GM23338 (cell line): Measurements from ENCODE around the gene PARVA. TPM values are rescaled to one million over a fixed set of nuclear protein-coding genes. Genes with fewer than 3 reads are reported as not detected.

Experiments used
- ATAC-seq: fragments of 200-7000 bp; cut with Tn5 transposase; 3 replicates; pipeline ENCODE4 v1.9.1; 2020
- DNase-seq: peaks from one replicate; pipeline ENCODE4 v3.0.0-alpha.2; 2015; ENCODE audit warnings: low spot score
- H2AFZ ChIP-seq: fragments of 200-600 bp; sonication (generic); 2 replicates; pipeline ENCODE4 v1.8.0; 2016; ENCODE audit warnings: antibody characterized with exemption, mild to moderate bottlenecking, moderate library complexity
- H3F3A ChIP-seq: fragments of 200-600 bp; sonication (generic); replicated peaks from 2 replicates; pipeline ENCODE4 v1.8.0; 2017; ENCODE audit warnings: antibody characterized with exemption, mixed run types, low read depth
- H3K27ac ChIP-seq: fragments of 200-600 bp; sonication (generic); 2 replicates; pipeline ENCODE4 v1.6.1; 2016; ENCODE audit warnings: low read depth
- H3K27me3 ChIP-seq: fragments of 200-600 bp; sonication (generic); 2 replicates; pipeline ENCODE4 v1.8.0; 2016; ENCODE audit warnings: mild to moderate bottlenecking, mixed run types, moderate library complexity; ENCODE audit not compliant: insufficient read depth
- H3K36me3 ChIP-seq: fragments of 200-600 bp; sonication (generic); 2 replicates; pipeline ENCODE4 v1.8.0; 2016; ENCODE audit warnings: mild to moderate bottlenecking; ENCODE audit not compliant: insufficient read depth
- H3K4me1 ChIP-seq: fragments of 200-600 bp; sonication (generic); 2 replicates; pipeline ENCODE4 v1.8.0; 2016; ENCODE audit warnings: mild to moderate bottlenecking, moderate library complexity; ENCODE audit not compliant: insufficient read depth
- H3K4me2 ChIP-seq: fragments of 200-600 bp; sonication (generic); 2 replicates; pipeline ENCODE4 v1.7.1; 2017; ENCODE audit warnings: mixed run types
- H3K4me3 ChIP-seq: fragments of 200-600 bp; sonication (generic); 2 replicates; pipeline ENCODE4 v1.6.1; 2016; ENCODE audit warnings: mixed run types
- H3K79me2 ChIP-seq: fragments of 200-600 bp; sonication (generic); replicated peaks from 2 replicates; pipeline ENCODE4 v1.8.0; 2017; ENCODE audit warnings: mild to moderate bottlenecking; ENCODE audit not compliant: insufficient read depth
- H3K9me2 ChIP-seq: fragments of 200-600 bp; sonication (generic); 2 replicates; pipeline ENCODE4 v1.8.0; 2017; ENCODE audit not compliant: insufficient read depth
- H4K20me1 ChIP-seq: fragments of 200-600 bp; sonication (generic); replicated peaks from 2 replicates; pipeline ENCODE4 v1.8.0; 2017; ENCODE audit warnings: mild to moderate bottlenecking; ENCODE audit not compliant: insufficient read depth
- H3K27ac Mint-ChIP-seq: 2 replicates; pipeline ENCODE4 v1.8.0; 2020; ENCODE audit warnings: inconsistent platforms, mild to moderate bottlenecking, moderate library complexity, mixed read lengths
- H3K27me3 Mint-ChIP-seq: 3 replicates; pipeline ENCODE4 v1.8.0; 2022; ENCODE audit warnings: low read depth, mild to moderate bottlenecking, moderate library complexity, mixed read lengths, inconsistent platforms; ENCODE audit not compliant: insufficient read depth, poor library complexity
- H3K36me3 Mint-ChIP-seq: 3 replicates; pipeline ENCODE4 v1.8.0; 2021; ENCODE audit warnings: low read depth, mild to moderate bottlenecking, inconsistent platforms, moderate library complexity, mixed read lengths
- H3K4me1 Mint-ChIP-seq: 3 replicates; pipeline ENCODE4 v1.8.0; 2020; ENCODE audit warnings: mild to moderate bottlenecking, inconsistent platforms, mixed read lengths
- H3K4me3 Mint-ChIP-seq: 3 replicates; pipeline ENCODE4 v1.8.0; 2021; ENCODE audit warnings: moderate library complexity, mild to moderate bottlenecking, inconsistent platforms, mixed read lengths
- H3K9me3 Mint-ChIP-seq: 3 replicates; pipeline ENCODE4 v1.8.0; 2020; ENCODE audit warnings: moderate library complexity, mild to moderate bottlenecking, inconsistent platforms, mixed read lengths
- CTCF ChIP-seq, 2 experiments: fragments of 200-600 bp in 1 of 2; sonication (generic) in 1 of 2; conservative IDR thresholded peaks; 2 replicates each; pipeline versions ENCODE4 v1.5.1 to v1.6.1; 2016 to 2017; ENCODE audit warnings: antibody characterized with exemption in 2 of 2, low read depth in 2 of 2, mild to moderate bottlenecking in 2 of 2, moderate library complexity in 1 of 2
- NANOG ChIP-seq: IDR thresholded peaks from 2 replicates; pipeline ENCODE4 v1.6.1; 2016; ENCODE audit warnings: antibody characterized with exemption, borderline replicate concordance
- ZNF114 ChIP-seq: fragments of 250-450 bp; sonication (Bioruptor Pico); IDR thresholded peaks from 2 replicates; pipeline ENCODE4 v1.5.0; 2020; ENCODE audit warnings: mild to moderate bottlenecking, moderate library complexity
- polyA plus RNA-seq: library from polyadenylated mRNA; unstranded; fragments of >200 nt; fragmentation: Nextera tagmentation; extraction: Ambion mirVana; gene quantifications from 2 replicates; pipeline ENCODE4 v1.2.1, GENCODE V29; 2016
- total RNA-seq: library from RNA; depleted of rRNA; stranded (reverse); fragments of >200 nt; shearing (Covaris generic); gene quantifications from 2 replicates; pipeline ENCODE4 v1.2.3, GENCODE V29; 2014
- TF ChIP-seq, protein P1 (sequence below): IDR thresholded peaks from 2 replicates; pipeline ENCODE4 v1.6.1; 2016; ENCODE audit warnings: antibody characterized with exemption
- TF ChIP-seq, protein P2 (sequence below): fragments of 250-450 bp; sonication (Bioruptor Pico); IDR thresholded peaks from 2 replicates; pipeline ENCODE4 v1.5.0; 2020; ENCODE audit warnings: mild to moderate bottlenecking, moderate library complexity

Gene PARVA
- total and polyA plus RNA-seq, 2 experiments from 2014 or later: 5.8 to 6.9 TPM

- Histone ChIP-seq H3K4me3 (no peak overlapping the region), H3K27me3 (no peaks in the 10 kb centered on the region), H3K9me2 (0 out of 2 replicates have a peak, but pooled peaks cover 5% of the 10 kb centered on the region), H3K27ac (no peak overlapping the region), H2AFZ (no peak overlapping the region), H3K4me1 (no peaks in the 10 kb centered on the region), H3F3A (no peaks in the 10 kb centered on the region), H4K20me1 (no peaks in the 10 kb centered on the region), H3K36me3 (no peaks in the 10 kb centered on the region), H3K4me2 (no peak overlapping the region), H3K79me2 (no peaks in the 10 kb centered on the region)
- Mint-ChIP-seq H3K4me3 (no peak overlapping the region), H3K27me3 (peaks cover 4% of the 10 kb centered on the region), H3K27ac (no peak overlapping the region), H3K36me3 (no peaks in the 10 kb centered on the region), H3K9me3 (no peaks in the 10 kb centered on the region), H3K4me1 (no peaks in the 10 kb centered on the region)
- TF ChIP-seq, protein P1, sequence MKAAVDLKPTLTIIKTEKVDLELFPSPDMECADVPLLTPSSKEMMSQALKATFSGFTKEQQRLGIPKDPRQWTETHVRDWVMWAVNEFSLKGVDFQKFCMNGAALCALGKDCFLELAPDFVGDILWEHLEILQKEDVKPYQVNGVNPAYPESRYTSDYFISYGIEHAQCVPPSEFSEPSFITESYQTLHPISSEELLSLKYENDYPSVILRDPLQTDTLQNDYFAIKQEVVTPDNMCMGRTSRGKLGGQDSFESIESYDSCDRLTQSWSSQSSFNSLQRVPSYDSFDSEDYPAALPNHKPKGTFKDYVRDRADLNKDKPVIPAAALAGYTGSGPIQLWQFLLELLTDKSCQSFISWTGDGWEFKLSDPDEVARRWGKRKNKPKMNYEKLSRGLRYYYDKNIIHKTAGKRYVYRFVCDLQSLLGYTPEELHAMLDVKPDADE: no peak
- TF ChIP-seq NANOG: no peak
- TF ChIP-seq, protein P2, sequence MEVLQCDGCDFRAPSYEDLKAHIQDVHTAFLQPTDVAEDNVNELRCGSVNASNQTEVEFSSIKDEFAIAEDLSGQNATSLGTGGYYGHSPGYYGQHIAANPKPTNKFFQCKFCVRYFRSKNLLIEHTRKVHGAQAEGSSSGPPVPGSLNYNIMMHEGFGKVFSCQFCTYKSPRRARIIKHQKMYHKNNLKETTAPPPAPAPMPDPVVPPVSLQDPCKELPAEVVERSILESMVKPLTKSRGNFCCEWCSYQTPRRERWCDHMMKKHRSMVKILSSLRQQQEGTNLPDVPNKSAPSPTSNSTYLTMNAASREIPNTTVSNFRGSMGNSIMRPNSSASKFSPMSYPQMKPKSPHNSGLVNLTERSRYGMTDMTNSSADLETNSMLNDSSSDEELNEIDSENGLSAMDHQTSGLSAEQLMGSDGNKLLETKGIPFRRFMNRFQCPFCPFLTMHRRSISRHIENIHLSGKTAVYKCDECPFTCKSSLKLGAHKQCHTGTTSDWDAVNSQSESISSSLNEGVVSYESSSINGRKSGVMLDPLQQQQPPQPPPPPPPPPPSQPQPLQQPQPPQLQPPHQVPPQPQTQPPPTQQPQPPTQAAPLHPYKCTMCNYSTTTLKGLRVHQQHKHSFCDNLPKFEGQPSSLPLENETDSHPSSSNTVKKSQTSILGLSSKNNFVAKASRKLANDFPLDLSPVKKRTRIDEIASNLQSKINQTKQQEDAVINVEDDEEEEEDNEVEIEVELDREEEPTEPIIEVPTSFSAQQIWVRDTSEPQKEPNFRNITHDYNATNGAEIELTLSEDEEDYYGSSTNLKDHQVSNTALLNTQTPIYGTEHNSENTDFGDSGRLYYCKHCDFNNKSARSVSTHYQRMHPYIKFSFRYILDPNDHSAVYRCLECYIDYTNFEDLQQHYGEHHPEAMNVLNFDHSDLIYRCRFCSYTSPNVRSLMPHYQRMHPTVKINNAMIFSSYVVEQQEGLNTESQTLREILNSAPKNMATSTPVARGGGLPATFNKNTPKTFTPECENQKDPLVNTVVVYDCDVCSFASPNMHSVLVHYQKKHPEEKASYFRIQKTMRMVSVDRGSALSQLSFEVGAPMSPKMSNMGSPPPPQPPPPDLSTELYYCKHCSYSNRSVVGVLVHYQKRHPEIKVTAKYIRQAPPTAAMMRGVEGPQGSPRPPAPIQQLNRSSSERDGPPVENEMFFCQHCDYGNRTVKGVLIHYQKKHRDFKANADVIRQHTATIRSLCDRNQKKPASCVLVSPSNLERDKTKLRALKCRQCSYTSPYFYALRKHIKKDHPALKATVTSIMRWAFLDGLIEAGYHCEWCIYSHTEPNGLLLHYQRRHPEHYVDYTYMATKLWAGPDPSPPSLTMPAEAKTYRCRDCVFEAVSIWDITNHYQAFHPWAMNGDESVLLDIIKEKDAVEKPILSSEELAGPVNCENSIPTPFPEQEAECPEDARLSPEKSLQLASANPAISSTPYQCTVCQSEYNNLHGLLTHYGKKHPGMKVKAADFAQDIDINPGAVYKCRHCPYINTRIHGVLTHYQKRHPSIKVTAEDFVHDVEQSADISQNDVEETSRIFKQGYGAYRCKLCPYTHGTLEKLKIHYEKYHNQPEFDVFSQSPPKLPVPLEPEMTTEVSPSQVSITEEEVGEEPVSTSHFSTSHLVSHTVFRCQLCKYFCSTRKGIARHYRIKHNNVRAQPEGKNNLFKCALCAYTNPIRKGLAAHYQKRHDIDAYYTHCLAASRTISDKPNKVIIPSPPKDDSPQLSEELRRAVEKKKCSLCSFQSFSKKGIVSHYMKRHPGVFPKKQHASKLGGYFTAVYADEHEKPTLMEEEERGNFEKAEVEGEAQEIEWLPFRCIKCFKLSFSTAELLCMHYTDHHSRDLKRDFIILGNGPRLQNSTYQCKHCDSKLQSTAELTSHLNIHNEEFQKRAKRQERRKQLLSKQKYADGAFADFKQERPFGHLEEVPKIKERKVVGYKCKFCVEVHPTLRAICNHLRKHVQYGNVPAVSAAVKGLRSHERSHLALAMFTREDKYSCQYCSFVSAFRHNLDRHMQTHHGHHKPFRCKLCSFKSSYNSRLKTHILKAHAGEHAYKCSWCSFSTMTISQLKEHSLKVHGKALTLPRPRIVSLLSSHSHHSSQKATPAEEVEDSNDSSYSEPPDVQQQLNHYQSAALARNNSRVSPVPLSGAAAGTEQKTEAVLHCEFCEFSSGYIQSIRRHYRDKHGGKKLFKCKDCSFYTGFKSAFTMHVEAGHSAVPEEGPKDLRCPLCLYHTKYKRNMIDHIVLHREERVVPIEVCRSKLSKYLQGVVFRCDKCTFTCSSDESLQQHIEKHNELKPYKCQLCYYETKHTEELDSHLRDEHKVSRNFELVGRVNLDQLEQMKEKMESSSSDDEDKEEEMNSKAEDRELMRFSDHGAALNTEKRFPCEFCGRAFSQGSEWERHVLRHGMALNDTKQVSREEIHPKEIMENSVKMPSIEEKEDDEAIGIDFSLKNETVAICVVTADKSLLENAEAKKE (CRISPR knock-in tag): no peak
- no peak for TF ChIP-seq CTCF (conservative IDR thresholded peaks at IDR 0.05; ENCODE audit: low read depth in 2 of 2)
- TF ChIP-seq ZNF114: no peak
- ATAC-seq (no peak), DNase-seq (no peak)
Observed at GRCh38 chr11:12482839-12483238, 105.5 kb downstream of the PARVA start.
